ENCODE data around the gene SCN5A.

Gene SCN5A

GRCh38 chr3:38563886-38564270 lies 85.6 kb downstream of the SCN5A start:
- DNase-seq (ENCODE audit: extremely low read depth in 1 of 2, low read depth in 1 of 2) = no peak

GRCh38 chr3:38563070-38563885 lies 86.2 kb downstream of the SCN5A start:
- no peak for DNase-seq (ENCODE audit: extremely low read depth in 1 of 2, low read depth in 1 of 2)

- DNase-seq (ENCODE audit: extremely low read depth in 1 of 2, low read depth in 1 of 2) = no peak
Measured at GRCh38 chr3:38562467-38562925, 87.0 kb downstream of the SCN5A start.

DNA sequence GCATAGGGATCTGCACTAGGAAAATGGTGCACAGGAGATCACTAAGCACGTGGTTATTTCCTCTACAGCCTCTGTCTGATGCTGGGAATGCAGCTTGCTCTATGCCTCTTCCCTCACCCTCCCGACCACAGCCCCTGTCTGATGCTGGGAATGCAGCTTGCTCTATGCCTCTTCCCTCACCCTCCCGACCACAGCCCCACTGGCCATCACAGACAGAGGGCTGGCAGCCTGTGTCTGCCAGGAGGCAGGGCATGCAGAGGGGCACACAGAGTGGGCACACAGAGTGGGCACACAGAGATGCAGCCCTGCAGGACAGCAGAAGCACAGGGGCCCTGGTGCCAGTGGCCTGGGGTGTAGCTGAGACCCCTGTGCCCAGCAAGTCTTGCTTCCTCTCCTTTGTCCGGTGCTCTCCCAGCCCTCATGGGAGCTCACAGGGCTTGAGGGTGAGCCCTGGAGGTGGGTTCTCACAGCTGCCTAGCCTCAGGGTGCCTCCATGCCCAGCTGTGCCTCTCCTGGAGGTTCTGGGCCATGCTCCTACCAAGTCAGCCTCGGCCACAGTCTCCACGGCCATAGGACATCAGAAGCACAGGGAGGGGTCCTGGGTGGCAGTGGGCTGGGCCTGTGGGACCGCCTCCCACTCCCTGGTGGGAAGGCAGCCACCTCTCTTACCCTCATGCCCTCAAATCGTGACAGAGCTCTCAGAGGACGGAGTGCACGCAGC lies 87.6 kb downstream of the SCN5A start:
- no peak for DNase-seq (ENCODE audit: extremely low read depth in 1 of 2, low read depth in 1 of 2)

DNA sequence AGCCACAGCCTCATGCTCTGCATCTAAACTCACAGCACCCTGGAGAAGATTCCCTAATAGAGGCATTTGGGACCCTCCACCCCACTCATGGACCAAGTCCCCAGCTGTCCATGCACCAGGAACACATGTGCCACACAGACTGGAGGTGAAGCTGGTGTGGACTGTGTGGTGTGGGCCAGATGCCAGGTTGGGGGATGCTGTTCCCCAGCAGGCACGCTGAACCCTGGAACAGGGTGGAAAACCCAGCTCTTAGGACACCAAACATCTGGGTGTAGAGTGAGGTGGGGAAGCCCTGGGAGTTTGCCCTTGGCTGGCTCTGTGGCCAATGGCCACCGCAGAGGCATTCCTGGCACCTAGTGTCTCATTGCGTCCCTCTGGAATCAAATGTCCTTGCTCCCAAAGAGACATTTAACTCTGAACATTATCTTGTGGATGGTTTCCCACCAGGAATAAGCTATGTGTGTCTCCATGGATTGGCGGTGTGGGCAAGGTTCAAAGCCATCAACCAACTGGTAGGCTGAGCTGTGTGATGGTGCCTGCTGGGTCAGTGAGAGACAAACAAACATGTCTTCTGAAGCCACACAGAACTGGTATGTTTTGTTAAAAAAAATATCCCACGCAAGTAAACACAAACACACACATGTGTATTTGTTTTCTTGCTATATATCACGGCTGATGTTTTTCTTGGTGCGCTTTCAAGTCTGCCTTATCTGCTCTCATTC lies 88.3 kb downstream of the SCN5A start:
- no peak for DNase-seq (ENCODE audit: extremely low read depth in 1 of 2, low read depth in 1 of 2)

- no peak for DNase-seq (ENCODE audit: extremely low read depth in 1 of 2, low read depth in 1 of 2)
Measured at GRCh38 chr3:38560284-38560683, 89.2 kb downstream of the SCN5A start.

- no peak for DNase-seq (ENCODE audit: extremely low read depth in 1 of 2, low read depth in 1 of 2)
Measured at GRCh38 chr3:38558864-38559263, 90.6 kb downstream of the SCN5A start.

GRCh38 chr3:38556640-38557358 lies 92.7 kb downstream of the SCN5A start:
- DNase-seq (ENCODE audit: extremely low read depth in 1 of 2, low read depth in 1 of 2) = no peak

- no peak for DNase-seq (ENCODE audit: extremely low read depth in 1 of 2, low read depth in 1 of 2)
Measured at GRCh38 chr3:38555926-38556325, 93.6 kb downstream of the SCN5A start.

DNA sequence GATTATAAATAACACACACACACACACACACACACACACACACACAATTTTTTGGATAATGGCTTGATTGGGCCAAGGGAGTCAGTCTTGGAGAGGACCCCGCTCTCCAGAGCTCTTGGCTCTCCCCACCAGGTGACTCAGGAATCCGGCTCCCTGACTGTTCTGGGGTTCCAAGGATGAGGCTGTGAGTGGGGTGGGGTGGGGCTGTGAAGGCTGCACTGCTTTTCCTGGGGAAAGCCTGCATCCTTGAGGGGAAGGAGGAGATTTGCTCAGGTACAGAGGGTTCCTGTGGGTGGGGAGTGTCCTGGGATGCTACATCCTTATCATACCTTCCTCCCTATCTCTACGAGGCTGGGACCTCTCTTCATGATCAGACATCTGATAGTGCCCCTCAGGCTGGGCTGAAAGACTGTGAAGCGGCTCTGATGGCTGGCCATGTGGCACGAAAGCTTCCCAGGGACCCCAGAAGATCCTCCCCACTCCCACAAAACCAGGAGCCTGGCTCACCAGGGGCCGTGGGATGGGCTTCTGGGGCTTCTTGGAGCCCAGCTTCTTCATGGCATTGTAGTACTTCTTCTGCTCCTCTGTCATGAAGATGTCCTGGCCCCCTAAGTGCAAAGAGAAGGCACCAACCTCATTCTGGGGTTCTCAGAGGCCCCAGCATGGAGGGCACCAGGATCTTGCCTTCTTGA lies 94.2 kb downstream of the SCN5A start:
- no peak for DNase-seq (ENCODE audit: extremely low read depth in 1 of 2, low read depth in 1 of 2)

DNA sequence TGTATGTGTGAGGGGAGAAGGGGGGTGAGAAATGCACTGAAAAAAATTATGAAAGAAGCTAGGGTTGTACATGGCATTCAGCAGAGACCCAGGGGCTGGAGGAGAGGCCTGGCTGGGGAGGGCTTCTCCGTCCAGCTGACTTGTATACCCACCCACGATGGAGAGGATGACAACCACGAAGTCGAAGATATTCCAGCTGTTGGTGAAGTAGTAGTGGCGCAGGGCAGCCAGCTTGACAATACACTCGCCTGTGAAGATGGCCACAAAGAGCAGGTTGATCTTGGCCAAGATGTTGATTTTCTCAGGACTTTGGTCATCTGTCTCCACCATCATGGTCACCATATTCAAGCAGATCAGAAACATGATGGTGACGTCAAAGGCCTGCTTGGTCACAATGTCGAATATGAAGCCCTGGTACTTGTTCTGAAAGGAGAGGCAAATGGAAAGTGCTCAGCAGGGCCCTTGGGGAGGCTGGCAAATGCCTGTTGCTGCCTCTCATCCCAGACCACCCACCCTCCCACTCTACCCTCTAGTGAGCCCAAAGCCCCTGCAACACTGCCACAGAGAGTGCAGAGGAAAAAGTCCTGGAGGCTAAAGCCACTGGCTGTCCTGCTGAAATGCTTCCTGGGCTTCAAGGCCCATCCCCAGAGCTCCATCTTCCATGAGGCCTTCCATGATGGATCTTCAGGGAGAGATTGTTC lies 95.2 kb downstream of the SCN5A start:
- no peak for DNase-seq (ENCODE audit: extremely low read depth in 1 of 2, low read depth in 1 of 2)

DNA sequence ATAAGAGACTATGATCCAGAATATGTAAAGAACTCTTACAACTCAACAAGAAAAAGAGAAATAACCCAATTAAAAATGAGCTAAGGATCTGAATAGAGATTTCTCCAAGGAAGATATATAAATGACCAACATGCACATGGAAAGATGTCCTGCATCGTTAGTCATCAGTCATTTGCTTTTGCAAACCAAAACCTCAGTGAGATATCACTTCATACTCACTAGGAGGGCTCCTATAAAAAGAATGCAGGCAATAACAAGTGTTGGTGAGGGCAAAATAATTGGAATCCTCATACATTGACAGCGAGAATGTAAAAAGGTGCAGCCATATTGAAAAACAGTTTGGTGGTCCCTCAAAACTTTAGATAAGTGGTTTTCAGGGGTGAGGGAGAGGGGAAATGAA lies 96.4 kb downstream of the SCN5A start:
- DNase-seq (ENCODE audit: extremely low read depth in 1 of 2, low read depth in 1 of 2) = no peak

- DNase-seq (ENCODE audit: extremely low read depth in 1 of 2, low read depth in 1 of 2) = no peak
Measured at GRCh38 chr3:38552364-38552763, 97.1 kb downstream of the SCN5A start.

- no peak for DNase-seq (ENCODE audit: extremely low read depth in 1 of 2, low read depth in 1 of 2)
Measured at GRCh38 chr3:38551026-38551832, 98.3 kb downstream of the SCN5A start.

GRCh38 chr3:38549957-38550840 lies 99.3 kb downstream of the SCN5A start:
- DNase-seq (ENCODE audit: extremely low read depth in 1 of 2, low read depth in 1 of 2) = no peak

DNA sequence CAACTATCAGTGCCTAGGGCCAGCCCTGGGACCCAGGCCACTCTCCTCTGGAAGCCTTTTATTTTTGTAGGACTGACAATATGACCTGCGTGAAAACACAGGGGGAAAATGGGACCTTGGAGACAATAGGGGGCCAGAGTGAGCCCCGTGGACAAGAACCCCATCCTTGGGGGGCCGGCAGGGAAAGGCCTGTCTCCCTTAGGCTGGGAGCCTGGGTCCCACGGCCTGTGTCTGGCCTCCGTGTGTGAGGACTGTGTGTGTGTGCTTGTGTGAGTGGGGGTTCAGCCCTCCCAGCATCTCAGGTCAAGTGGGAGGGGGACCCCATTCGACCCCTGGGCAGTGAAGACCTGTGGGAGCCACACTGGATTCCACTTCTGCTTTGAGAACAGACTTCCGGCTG lies 100.0 kb downstream of the SCN5A start:
- DNase-seq (ENCODE audit: extremely low read depth in 1 of 2, low read depth in 1 of 2) = no peak

DNA sequence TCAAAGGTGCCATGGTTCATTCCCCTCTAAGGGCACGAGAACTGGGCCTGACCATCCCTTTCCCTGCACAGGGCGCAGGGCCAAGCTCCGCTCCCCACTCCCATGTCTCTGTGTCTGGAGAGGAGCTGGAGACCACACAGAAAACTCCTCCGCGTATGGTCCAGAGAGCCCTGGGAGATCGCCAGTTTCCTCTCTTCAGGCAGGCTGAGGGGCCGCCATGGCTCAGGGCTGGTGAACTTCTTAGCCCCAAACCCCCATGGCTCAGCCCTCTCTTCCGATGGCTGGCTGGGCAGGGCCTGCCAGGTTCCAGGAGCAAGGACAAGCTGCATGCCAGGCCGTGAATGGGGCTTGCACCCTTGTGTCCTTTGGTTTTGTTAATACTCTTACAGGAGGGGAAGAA lies 100.4 kb downstream of the SCN5A start:
- DNase-seq (ENCODE audit: extremely low read depth in 1 of 2, low read depth in 1 of 2) = no peak

Data from activated CD8-positive, alpha-beta memory T cell treated with anti-CD3 and anti-CD28 coated beads for 1 hour (primary cell).